Measurements from ENCODE around the gene IFT122.

GRCh38 chr3:129513705-129514104 lies 73.7 kb downstream of the IFT122 start:
- TF ChIP-seq CTCF (IDR thresholded peaks at IDR 0.05; ENCODE audit: insufficient read depth, low read depth, low read length) (no peak), EZH2 (IDR thresholded peaks at IDR 0.05; ENCODE audit: insufficient read depth, low read length) (no peak)
